ENCODE measurements around the gene SCN2A. TPM values are rescaled to one million over a fixed set of nuclear protein-coding genes. Genes with fewer than 3 reads are reported as not detected.
"Not testable (repeated sequence)": the region's sequence is repeated elsewhere in the genome, so short reads cannot be mapped to it uniquely, and the experiment has no call there.

SCN2A gene
- total RNA-seq, 2 donors from 2014 or later, result 0.15 to 0.20 TPM

DNA sequence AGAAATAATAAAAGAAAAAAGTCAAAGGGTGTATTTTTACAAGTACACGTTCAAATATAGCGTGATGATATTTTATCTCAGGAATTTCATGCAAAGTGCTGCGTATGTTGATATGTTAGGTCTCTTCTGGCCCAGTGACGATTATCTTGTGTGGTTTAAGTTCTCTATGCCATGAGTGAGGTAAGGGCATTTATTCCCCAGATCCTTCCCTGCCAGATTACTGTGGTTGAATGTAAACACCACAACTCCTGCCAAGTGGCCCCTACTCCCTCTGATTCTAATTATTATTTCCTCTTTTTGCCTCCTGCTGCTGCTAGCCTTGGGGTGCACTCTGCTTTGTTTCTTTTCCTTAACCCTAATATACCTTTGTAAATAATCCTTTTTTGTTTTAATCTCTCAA, 12.2 kb downstream of the SCN2A start:
- no peak for DNase-seq
- no peak overlapping the region for H3K4me3 Mint-ChIP-seq
- 93 to 97% methylated on average over 3 to 4 of the region's 4 CpGs for WGBS, 2 experiments (ENCODE audit: insufficient coverage in 1 of 2, insufficient read length in 1 of 2)

DNA sequence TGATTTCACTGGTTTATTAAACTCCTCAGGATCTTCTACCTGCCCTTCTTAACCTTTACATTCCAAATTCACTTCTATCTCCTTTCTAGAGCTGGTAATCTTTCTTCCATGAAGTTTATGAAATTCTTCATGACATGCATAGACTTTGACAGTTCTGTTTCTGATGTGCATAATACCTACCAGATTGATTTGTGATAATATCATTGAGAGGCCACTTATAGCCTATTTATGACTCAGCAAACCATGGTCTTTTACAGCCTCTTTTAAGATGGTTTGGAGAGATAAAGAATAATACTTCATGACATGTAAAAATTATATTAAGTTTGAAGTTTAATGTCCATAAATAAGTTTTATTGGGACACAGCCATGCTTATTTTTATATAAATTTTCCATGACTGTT, 14.0 kb downstream of the SCN2A start:
- H3K27me3 ChIP-seq (ENCODE audit: control insufficient read depth, insufficient read depth, low read length, poor library complexity, severe bottlenecking), result peaks cover 10% of the 10 kb centered on the region
- Mint-ChIP-seq H3K36me3 (ENCODE audit: low read depth) (no peaks in the 10 kb centered on the region), H3K27ac (no peak overlapping the region), H3K4me1 (no peaks in the 10 kb centered on the region), H3K9me3 (no peaks in the 10 kb centered on the region), H3K4me3 (no peak overlapping the region), H3K27me3 (ENCODE audit: insufficient read depth) (no peaks in the 10 kb centered on the region)
- DNase-seq, result no peak
- H3K4me3 ChIP-seq (ENCODE audit: low read length), result no peak overlapping the region
- no peaks in the 10 kb centered on the region for H3K9me3 ChIP-seq (ENCODE audit: control insufficient read depth, low read length)
- no peaks in the 10 kb centered on the region for H3K36me3 ChIP-seq (ENCODE audit: control insufficient read depth, insufficient read depth, low read length)
- no peak overlapping the region for H3K27ac ChIP-seq (ENCODE audit: low read depth, low read length)
- H3K4me1 ChIP-seq (ENCODE audit: control insufficient read depth, insufficient read depth, low read length), result no peaks in the 10 kb centered on the region
- H3K9ac ChIP-seq (ENCODE audit: extremely low read depth, low read length, poor library complexity, severe bottlenecking), result no peak overlapping the region
- TF ChIP-seq, protein P1, sequence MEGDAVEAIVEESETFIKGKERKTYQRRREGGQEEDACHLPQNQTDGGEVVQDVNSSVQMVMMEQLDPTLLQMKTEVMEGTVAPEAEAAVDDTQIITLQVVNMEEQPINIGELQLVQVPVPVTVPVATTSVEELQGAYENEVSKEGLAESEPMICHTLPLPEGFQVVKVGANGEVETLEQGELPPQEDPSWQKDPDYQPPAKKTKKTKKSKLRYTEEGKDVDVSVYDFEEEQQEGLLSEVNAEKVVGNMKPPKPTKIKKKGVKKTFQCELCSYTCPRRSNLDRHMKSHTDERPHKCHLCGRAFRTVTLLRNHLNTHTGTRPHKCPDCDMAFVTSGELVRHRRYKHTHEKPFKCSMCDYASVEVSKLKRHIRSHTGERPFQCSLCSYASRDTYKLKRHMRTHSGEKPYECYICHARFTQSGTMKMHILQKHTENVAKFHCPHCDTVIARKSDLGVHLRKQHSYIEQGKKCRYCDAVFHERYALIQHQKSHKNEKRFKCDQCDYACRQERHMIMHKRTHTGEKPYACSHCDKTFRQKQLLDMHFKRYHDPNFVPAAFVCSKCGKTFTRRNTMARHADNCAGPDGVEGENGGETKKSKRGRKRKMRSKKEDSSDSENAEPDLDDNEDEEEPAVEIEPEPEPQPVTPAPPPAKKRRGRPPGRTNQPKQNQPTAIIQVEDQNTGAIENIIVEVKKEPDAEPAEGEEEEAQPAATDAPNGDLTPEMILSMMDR (conservative IDR thresholded peaks at IDR 0.05), result no peak

More for the DNA sequence above, 12.2 kb downstream of the SCN2A start:
- Histone ChIP-seq H3K4me1 (ENCODE audit: control insufficient read depth, insufficient read depth, low read length) (no peaks in the 10 kb centered on the region), H3K36me3 (ENCODE audit: control insufficient read depth, insufficient read depth, low read length) (no peaks in the 10 kb centered on the region), H3K4me3 (ENCODE audit: low read length) (no peak overlapping the region), H3K27me3 (ENCODE audit: control insufficient read depth, insufficient read depth, low read length, poor library complexity, severe bottlenecking) (peaks cover 25% of the 10 kb centered on the region), H3K9ac (ENCODE audit: extremely low read depth, low read length, poor library complexity, severe bottlenecking) (no peak overlapping the region), H3K9me3 (ENCODE audit: control insufficient read depth, low read length) (no peaks in the 10 kb centered on the region), H3K27ac (ENCODE audit: low read depth, low read length) (no peak overlapping the region)
- H3K27ac Mint-ChIP-seq, result no peak overlapping the region
- H3K9me3 Mint-ChIP-seq, result no peaks in the 10 kb centered on the region
- H3K4me1 Mint-ChIP-seq, result no peaks in the 10 kb centered on the region
- H3K36me3 Mint-ChIP-seq (ENCODE audit: low read depth), result no peaks in the 10 kb centered on the region
- H3K27me3 Mint-ChIP-seq (ENCODE audit: insufficient read depth), result no peaks in the 10 kb centered on the region
- TF ChIP-seq, protein P1 (conservative IDR thresholded peaks at IDR 0.05), result no peak

DNA sequence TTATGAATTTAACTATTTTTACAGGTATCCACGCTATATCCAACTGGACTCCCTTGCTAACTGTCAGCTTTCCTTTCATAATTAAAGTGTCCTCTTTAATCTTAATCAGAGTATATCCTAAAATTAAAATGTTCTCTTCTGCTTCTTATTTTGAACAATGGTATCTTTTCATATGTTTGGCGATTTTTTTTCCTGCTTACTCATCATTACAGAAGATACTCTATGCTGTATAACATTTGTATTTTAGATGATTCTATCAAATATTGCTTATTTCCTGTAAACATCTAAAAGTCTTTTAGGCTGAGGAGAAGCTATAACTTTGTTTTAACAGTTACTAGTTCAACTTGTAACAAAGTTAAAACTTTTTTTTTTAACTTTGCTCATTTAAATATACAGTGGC, 17.4 kb downstream of the SCN2A start:
- no peaks in the 10 kb centered on the region for H3K36me3 Mint-ChIP-seq (ENCODE audit: low read depth)
- DNase-seq, result no peak
- H3K27ac Mint-ChIP-seq, result no peak overlapping the region
- Histone ChIP-seq H3K9ac (ENCODE audit: extremely low read depth, low read length, poor library complexity, severe bottlenecking) (no peak overlapping the region), H3K4me3 (ENCODE audit: low read length) (no peak overlapping the region), H3K27ac (ENCODE audit: low read depth, low read length) (no peak overlapping the region), H3K9me3 (ENCODE audit: control insufficient read depth, low read length) (no peaks in the 10 kb centered on the region), H3K36me3 (ENCODE audit: control insufficient read depth, insufficient read depth, low read length) (no peaks in the 10 kb centered on the region), H3K27me3 (ENCODE audit: control insufficient read depth, insufficient read depth, low read length, poor library complexity, severe bottlenecking) (no peaks in the 10 kb centered on the region), H3K4me1 (ENCODE audit: control insufficient read depth, insufficient read depth, low read length) (no peaks in the 10 kb centered on the region)
- no peak overlapping the region for H3K4me3 Mint-ChIP-seq
- H3K4me1 Mint-ChIP-seq, result no peaks in the 10 kb centered on the region
- WGBS, 2 experiments (ENCODE audit: insufficient coverage in 1 of 2, insufficient read length in 1 of 2), result 100% methylated on average over 2 of the region's 2 CpGs; no CpG with 5 or more reads in 1 of the 2 experiments
- H3K27me3 Mint-ChIP-seq (ENCODE audit: insufficient read depth), result no peaks in the 10 kb centered on the region
- no peaks in the 10 kb centered on the region for H3K9me3 Mint-ChIP-seq
- TF ChIP-seq, protein P1 (conservative IDR thresholded peaks at IDR 0.05), result no peak

DNA sequence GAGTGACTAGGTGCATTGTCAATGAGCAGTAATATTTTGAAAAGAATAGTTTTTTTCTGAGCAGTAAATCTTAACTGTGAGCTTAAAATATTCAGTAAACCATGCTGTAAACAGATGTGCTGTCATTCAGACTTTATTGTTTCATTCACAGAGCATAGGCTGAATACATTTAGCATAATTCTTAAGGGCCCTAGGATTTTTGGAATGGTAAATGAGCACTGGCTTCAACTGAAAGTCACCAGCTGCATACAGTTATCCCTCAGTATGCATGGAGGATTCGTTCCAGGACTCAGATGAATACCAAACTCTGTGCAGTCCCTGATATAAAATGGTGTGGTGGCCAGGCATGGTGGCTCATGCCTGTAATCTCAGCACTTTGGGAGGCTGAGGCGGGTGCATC, 21.1 kb downstream of the SCN2A start:
- H3K27ac ChIP-seq (ENCODE audit: low read depth, low read length); H3K4me3 ChIP-seq (ENCODE audit: low read length); H3K9me3 Mint-ChIP-seq; H3K27me3 Mint-ChIP-seq (ENCODE audit: insufficient read depth); H3K4me1 ChIP-seq (ENCODE audit: control insufficient read depth, insufficient read depth, low read length); H3K4me3 Mint-ChIP-seq; H3K9ac ChIP-seq (ENCODE audit: extremely low read depth, low read length, poor library complexity, severe bottlenecking); H3K27me3 ChIP-seq (ENCODE audit: control insufficient read depth, insufficient read depth, low read length, poor library complexity, severe bottlenecking); H3K27ac Mint-ChIP-seq; DNase-seq; H3K36me3 Mint-ChIP-seq (ENCODE audit: low read depth); H3K9me3 ChIP-seq (ENCODE audit: control insufficient read depth, low read length); H3K4me1 Mint-ChIP-seq; H3K36me3 ChIP-seq (ENCODE audit: control insufficient read depth, insufficient read depth, low read length): not testable (repeated sequence)
- WGBS, 2 experiments (ENCODE audit: insufficient coverage in 1 of 2, insufficient read length in 1 of 2), result 90 to 100% methylated on average over 1 to 2 of the region's 2 CpGs

Measured in endodermal cell (in vitro differentiated cells).